ENCODE measurements around the gene ISCU. TPM values are rescaled to one million over a fixed set of nuclear protein-coding genes. Genes with fewer than 3 reads are reported as not detected.

The ISCU gene
- total RNA-seq, 1 experiment from 2014 or later: 71.6 TPM

DNA sequence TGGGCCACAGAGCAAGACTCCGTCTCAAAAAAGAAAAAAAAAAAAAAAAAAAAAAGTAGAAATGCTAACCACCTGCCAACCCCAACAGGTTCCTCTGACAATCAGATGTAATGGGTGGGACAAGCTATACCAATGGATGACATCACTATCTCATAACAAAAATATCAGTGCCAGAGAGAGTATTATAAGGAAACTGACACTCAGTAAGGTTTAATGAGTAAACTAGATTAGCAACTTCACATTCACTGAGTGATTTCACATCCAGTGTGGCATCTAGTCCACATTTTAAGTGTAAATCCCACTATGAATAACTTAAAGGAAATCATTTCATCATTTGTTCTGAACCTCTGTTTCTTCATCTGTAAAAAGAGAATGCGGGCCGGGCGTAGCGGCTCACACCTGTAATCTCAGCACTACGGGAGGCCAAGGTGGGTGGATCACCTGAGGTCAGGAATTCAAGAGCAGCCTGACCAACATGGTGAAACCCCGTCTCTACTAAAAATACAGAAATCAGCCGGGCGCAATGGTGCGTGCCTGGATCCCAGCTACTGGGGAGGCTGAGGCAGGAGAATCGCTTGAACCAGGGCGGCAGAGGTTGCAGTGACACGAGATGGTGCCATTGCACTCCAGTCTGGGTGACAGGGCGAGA lies 3.3 kb upstream of the ISCU start:
- Mint-ChIP-seq H3K27ac (ENCODE audit: unreplicated experiment) (peak overlapping the region; percentile 98), H3K9me3 (ENCODE audit: low read depth, unreplicated experiment) (no peaks in the 10 kb centered on the region), H3K36me3 (ENCODE audit: insufficient read depth, unreplicated experiment) (peaks cover 54% of the 10 kb centered on the region), H3K4me3 (ENCODE audit: low read depth, unreplicated experiment) (peak overlapping the region; percentile 92), H3K27me3 (ENCODE audit: unreplicated experiment) (no peaks in the 10 kb centered on the region), H3K4me1 (ENCODE audit: low read depth, unreplicated experiment) (peaks cover 6% of the 10 kb centered on the region)
- CTCF ChIA-PET: interaction anchor here (0.7 kb wide), 1 partner anchor 1386 kb away, joined by 3 read pairs; no protein-coding TSS in a partner anchor
- no TSS peak for BruUV-seq (replicated peaks)
- intact Hi-C loops (cut with micrococcal nuclease; ENCODE audit: unreplicated experiment): no loop called here
- DNase-seq: no peak
- TF ChIP-seq, protein P1, sequence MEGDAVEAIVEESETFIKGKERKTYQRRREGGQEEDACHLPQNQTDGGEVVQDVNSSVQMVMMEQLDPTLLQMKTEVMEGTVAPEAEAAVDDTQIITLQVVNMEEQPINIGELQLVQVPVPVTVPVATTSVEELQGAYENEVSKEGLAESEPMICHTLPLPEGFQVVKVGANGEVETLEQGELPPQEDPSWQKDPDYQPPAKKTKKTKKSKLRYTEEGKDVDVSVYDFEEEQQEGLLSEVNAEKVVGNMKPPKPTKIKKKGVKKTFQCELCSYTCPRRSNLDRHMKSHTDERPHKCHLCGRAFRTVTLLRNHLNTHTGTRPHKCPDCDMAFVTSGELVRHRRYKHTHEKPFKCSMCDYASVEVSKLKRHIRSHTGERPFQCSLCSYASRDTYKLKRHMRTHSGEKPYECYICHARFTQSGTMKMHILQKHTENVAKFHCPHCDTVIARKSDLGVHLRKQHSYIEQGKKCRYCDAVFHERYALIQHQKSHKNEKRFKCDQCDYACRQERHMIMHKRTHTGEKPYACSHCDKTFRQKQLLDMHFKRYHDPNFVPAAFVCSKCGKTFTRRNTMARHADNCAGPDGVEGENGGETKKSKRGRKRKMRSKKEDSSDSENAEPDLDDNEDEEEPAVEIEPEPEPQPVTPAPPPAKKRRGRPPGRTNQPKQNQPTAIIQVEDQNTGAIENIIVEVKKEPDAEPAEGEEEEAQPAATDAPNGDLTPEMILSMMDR (IDR thresholded peaks at IDR 0.05; ENCODE audit: unreplicated experiment): no peak

DNA sequence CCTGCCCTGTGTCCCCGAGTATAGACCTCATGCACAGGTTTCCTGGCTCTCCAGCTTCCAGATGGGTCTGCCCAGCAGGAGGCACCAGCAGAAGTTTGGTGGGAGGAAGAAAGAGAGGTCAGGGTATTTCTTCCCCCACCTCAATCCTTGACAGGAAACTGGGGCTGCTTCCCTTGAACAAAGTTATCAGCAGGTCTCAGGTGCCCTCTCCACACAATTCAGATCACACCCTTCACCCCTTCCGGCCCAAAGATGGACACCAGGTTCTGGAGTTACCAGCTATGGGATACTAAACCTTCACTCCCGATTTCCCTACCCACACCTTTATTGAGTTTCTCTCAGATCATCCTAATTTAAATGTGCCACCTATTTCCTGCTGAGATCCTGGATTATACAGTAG lies 2.6 kb upstream of the ISCU start:
- Mint-ChIP-seq H3K9me3 (ENCODE audit: low read depth, unreplicated experiment) (no peaks in the 10 kb centered on the region), H3K4me1 (ENCODE audit: low read depth, unreplicated experiment) (peaks cover 6% of the 10 kb centered on the region), H3K4me3 (ENCODE audit: low read depth, unreplicated experiment) (peak overlapping the region; percentile 92), H3K27ac (ENCODE audit: unreplicated experiment) (peak overlapping the region; percentile 98), H3K36me3 (ENCODE audit: insufficient read depth, unreplicated experiment) (peaks cover 57% of the 10 kb centered on the region), H3K27me3 (ENCODE audit: unreplicated experiment) (no peaks in the 10 kb centered on the region)
- intact Hi-C loops (cut with micrococcal nuclease; ENCODE audit: unreplicated experiment): loop anchor here (5.0 to 10.0 kb wide), 4 partner anchors 163 to 533 kb away; partner anchors contain the start of gene ALKBH2
- DNase-seq: no peak
- CTCF ChIA-PET: interaction anchor here (0.6 kb wide), 1 partner anchor 290 kb away, joined by 5 read pairs; no protein-coding TSS in a partner anchor
- no TSS peak for BruUV-seq (replicated peaks)
- TF ChIP-seq, protein P1 (IDR thresholded peaks at IDR 0.05; ENCODE audit: unreplicated experiment): no peak

DNA sequence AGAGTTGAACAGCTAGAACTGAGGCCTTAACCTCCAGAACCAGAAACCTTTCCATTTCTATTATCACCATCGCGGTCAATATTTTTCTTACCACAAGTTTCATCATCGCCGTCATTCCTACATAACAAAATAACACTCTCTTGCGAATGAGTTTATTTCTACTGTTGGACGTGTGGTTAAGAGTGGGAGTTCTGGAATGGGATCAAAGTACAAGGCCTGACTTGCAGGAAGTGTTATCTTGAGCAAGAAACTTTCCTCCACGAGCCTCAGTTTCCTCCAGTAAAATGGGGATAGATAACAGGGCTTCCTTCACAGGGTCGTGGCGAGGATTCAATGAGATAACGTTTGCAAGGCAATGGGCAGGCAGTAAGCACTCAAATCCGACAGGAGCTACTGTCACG lies 2.1 kb upstream of the ISCU start:
- DNase-seq: no peak
- intact Hi-C loops (cut with micrococcal nuclease; ENCODE audit: unreplicated experiment): loop anchor here (5.0 to 10.0 kb wide), 4 partner anchors 162 to 532 kb away; partner anchors contain the start of gene ALKBH2
- TSS peak; percentile 59 for BruUV-seq (replicated peaks)
- Mint-ChIP-seq H3K4me3 (ENCODE audit: low read depth, unreplicated experiment) (peak overlapping the region; percentile 92), H3K36me3 (ENCODE audit: insufficient read depth, unreplicated experiment) (peaks cover 62% of the 10 kb centered on the region), H3K27me3 (ENCODE audit: unreplicated experiment) (no peaks in the 10 kb centered on the region), H3K27ac (ENCODE audit: unreplicated experiment) (peak overlapping the region; percentile 98), H3K4me1 (ENCODE audit: low read depth, unreplicated experiment) (peaks cover 6% of the 10 kb centered on the region), H3K9me3 (ENCODE audit: low read depth, unreplicated experiment) (no peaks in the 10 kb centered on the region)
- CTCF ChIA-PET: no interaction called here
- TF ChIP-seq, protein P1 (IDR thresholded peaks at IDR 0.05; ENCODE audit: unreplicated experiment): no peak

DNA sequence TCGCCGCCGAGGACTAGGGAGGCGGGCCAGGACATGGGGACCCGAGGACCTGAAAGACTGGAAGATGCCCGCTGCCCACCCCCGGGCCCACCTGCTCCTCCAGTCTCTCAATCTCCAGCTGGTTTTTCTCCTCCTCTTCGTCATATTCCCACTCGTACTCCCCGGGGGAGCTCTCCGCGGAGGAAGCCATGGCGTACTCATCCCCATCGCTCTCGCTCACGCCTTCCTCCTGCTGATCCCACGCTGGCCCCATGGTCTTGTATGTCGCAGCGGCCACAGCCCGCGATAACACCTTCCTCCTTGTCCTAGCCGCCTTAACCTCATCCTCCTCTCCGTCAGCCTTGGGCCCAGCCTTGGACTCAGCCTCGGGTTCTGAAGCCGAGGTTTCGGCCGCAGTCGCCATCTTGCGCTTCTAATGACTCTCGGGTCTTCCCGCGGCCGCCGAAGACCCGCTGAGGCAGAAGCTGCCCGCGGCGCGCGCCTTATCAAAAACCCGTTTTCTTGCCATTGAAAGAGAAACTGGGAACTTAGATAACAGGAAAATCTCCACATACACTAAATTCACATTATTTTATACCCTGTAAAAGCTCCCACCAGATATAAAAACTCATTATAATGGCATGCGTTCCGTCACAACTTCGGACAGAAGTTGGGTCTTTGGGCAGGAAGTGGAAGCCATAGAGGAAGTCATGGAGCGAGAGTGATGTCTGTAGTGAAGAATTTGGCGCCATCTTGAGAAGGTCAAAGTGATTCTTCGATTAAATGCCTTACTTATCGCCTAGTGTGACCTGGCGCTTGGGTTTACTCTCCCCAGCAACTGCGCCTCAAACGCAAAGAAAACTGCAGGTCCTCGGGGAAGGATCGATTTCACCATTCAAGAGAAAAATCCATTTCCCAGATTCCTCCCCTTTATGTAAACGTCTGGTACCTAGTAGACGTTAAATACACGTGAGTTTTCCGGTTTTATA lies 1.4 kb upstream of the ISCU start, which contains the start of gene SART3:
TSS of gene SART3 (minus strand) at position 422 of the 968 bp plus-strand sequence. CDS start at position 403, 19 bp downstream.
- H3K27ac Mint-ChIP-seq (ENCODE audit: unreplicated experiment): peak within 1 kb of the TSS; percentile 98
- H3K27me3 Mint-ChIP-seq (ENCODE audit: unreplicated experiment): no peaks in the 10 kb centered on the region
- CTCF ChIA-PET: interaction anchor here (0.6 kb wide), 1 partner anchor 487 kb away, joined by 5 read pairs; no protein-coding TSS in a partner anchor
- peak; percentile 80 for DNase-seq
- no TSS peak for BruUV-seq (replicated peaks)
- peak within 1 kb of the TSS; percentile 92 for H3K4me3 Mint-ChIP-seq (ENCODE audit: low read depth, unreplicated experiment)
- H3K36me3 Mint-ChIP-seq (ENCODE audit: insufficient read depth, unreplicated experiment): peaks cover 69% of the 10 kb centered on the region
- intact Hi-C loops (cut with micrococcal nuclease; ENCODE audit: unreplicated experiment): loop anchor here (5.0 to 10.0 kb wide), 4 partner anchors 161 to 531 kb away; partner anchors contain the start of gene ALKBH2
- TF ChIP-seq, protein P1 (IDR thresholded peaks at IDR 0.05; ENCODE audit: unreplicated experiment): no peak
- H3K9me3 Mint-ChIP-seq (ENCODE audit: low read depth, unreplicated experiment): no peaks in the 10 kb centered on the region
- peaks cover 13% of the 10 kb centered on the region for H3K4me1 Mint-ChIP-seq (ENCODE audit: low read depth, unreplicated experiment)
